GM21526 (cell line): ENCODE results near the gene PON3.
A peak's percentile ranks its signal among the peaks of the same experiment; 100 is the strongest.

Source experiments
- ATAC-seq: cut with Tn5 transposase; IDR thresholded peaks from one replicate; pipeline ENCODE4 v1.9.1; 2021; ENCODE audit warnings: moderate library complexity; ENCODE audit not compliant: unreplicated experiment, low FRiP score

PON3 gene

DNA sequence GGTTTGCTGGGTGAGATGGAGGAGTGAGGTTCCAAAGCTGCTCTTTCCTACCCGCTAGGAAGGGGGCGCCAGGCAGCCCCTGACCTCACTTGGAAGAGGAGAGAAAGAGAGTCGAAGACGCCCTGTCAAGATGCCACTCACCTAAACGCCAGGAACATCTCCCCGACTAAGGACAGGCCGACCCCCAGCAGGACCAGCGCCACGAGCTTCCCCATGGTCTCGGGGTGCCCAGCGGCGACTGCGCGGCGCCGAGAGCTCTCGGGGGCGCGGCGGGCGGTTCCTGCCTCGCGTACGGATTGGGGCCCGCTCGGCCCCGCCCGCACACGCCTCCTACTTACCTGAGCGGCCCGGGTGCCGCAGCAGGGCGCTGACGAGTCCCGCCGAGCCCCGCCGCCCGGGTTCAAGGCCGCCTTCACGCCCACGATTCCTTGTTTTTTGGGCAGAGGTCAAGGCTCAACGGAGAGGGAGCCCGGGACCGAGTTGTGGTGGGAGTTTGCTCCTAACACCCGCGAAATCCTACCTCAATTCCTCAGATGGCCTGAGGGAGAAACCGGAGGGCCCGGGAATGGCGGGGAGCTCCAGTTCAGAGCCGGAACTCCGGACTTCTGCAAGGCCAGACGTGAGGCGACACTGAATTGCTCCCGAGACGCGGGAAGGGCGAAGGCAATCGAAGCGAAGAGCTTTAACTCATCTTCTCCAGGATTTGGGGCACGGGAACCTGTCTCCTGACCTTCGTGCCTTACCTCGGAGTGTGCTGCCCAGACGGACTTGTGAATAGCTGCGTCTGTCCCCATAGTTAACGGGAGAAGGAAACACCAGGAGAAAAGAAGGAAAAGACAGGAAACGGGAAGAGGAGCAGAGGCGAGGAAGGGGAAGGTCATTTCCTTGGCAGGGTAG, at the start of gene PON3:
Gene PON3 (minus strand): TSS at position 240 of the 897 bp plus-strand sequence. CDS start 25 bp downstream, at position 215.
- ATAC-seq, result no peak

DNA sequence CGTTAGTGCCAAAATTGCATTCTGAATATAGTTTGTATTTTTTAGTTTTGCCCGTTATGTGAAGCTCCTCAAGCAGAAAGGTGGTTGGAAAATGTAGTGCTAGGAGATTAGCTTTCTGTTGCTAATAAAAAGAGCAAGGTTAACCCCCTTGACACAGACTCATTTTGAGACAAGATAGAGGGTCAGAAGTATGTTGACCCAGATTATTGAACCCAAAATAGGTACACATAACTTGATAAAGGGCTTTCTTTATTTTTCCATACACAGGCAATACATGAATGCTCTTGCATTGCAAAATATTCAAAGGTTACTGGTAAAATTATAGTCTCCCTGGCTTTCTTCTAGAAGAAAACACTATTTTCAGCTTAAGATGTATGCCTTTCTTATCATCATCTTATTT, 48.6 kb upstream of the PON3 start:
- no peak for ATAC-seq

- ATAC-seq, result no peak
Observed at GRCh38 chr7:95441042-95441823, 45.1 kb upstream of the PON3 start.

- ATAC-seq, result no peak
Observed at GRCh38 chr7:95440394-95441038, 44.3 kb upstream of the PON3 start.

- no peak for ATAC-seq
Observed at GRCh38 chr7:95436407-95436806, 40.2 kb upstream of the PON3 start.

DNA sequence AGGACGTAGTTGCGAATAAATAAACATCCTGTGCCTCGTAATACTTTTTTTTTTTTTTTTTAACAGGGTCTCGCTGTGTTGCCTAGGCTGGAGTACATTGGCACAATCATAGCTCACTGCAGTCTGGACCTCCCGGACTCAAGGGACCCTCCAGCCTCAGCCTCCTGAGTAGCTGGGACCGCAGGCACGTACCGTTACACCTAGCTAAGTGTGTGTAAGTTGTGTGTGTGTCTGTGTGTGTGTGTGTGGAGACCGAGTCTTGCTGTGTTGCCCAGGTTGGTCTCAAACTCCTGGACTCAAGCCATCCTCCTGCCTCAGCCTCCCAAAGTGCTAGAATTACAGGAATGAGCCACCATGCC, 39.2 kb upstream of the PON3 start:
- ATAC-seq, result no peak

GRCh38 chr7:95434557-95435421, 38.6 kb upstream of the PON3 start, which contains the start of gene PON2:
Gene PON2 (minus strand): TSS chr7:95435028. CDS start chr7:95434951, 77 bp downstream.
- ATAC-seq, result peak; percentile 96

- ATAC-seq, result no peak
Observed at GRCh38 chr7:95433952-95434556, 37.9 kb upstream of the PON3 start.

DNA sequence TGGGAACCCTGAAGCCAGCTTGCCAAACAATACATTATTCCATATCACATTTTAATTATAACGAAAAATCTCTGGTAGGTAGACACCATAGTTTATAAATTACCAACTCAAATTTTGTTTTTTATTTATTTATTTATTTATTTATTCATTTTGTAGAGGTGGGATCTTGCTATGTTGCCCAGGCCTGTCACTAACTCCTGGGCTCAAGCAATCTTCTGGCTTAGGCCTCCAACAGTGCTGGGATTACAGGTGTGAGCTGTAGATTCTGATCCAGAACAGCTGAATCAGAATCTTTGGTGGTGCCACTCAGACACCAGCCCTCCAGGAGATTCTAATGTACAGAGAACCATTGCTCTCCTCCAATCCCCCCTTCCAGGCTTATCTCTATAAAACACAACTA, 37.0 kb upstream of the PON3 start:
- ATAC-seq, result no peak

- ATAC-seq, result no peak
Observed at GRCh38 chr7:95432606-95433005, 36.4 kb upstream of the PON3 start.

GRCh38 chr7:95430864-95431263, 34.7 kb upstream of the PON3 start:
- no peak for ATAC-seq

DNA sequence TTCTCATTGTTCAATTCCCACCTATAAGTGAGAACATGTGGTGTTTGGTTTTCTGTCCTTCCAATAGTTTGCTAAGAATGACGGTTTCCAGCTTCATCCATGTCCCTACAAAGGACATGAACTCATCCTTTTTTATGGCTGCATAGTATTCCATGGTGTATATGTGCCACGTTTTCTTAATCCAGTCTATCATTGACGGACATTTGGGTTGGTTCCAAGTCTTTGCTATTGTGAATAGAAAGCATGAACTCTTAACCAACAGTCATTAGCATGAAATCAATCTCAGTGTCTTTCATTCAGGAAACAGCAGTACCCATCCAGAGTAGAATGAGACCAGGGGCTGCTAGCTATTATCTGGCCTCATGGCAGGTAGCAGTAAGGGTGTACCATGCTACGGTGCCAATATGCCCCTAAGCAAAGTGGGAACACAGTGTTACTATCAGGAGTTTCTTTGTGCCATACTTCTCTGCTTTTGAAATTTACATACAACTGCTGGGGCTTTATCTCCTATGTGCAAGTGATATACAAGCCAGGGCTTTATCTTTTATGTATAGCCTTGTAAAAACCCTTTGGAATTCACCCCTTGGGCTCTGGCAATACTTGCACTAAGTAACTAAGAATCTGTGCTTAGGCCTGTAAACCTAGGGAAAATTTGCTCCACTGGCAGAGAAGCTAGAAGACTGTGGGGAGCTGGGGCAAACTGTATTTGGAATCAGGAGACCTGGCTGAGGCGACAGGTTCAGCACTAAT, 33.2 kb upstream of the PON3 start:
- ATAC-seq, result no peak

DNA sequence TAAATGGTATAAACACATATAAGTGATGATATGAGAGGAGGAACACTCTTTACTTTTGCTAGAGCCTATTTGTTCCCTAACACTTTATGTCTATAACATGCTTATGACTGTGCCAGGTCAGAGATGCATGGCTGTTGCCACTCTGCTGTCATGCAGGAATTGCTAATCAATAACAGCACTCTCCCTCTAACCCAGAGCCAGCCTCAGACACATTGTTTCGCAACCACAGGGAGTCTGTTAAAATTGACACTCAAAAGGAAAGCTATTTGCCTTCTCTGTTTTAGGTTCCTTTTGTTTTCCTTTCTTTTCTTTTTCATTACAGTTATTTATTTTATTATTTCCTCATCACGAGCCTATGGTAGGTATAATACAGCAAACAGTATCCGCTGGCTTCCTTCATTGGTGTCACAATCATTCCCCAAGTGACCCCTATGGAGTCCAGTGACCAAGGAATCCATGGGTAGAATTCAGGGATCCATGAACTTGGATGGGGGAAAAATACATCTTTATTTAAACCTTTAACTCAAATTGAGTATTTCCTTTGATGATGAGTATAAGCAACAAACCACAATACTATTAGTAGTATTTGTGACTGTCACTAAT, 31.8 kb upstream of the PON3 start:
- ATAC-seq, result no peak

- no peak for ATAC-seq
Observed at GRCh38 chr7:95427166-95427565, 31.0 kb upstream of the PON3 start.

DNA sequence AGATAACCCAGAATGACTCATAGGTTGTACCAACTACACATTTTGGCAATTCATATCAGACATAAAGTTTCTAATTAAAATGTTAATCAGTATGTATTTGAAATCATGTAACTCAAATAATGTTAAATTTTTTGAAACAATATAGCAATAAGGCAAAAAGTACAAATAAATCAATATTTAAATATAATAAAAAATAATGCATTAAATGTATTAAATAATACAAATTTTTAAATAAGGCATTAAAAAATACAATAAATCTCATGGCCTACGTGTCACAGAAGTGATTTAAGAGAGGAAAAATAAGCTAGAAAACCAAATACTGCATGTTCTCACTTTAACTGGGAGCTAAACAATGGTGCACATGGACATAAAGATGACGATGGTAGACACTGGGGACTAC, 29.5 kb upstream of the PON3 start:
- ATAC-seq, result no peak

- no peak for ATAC-seq
Observed at GRCh38 chr7:95424716-95425115, 28.5 kb upstream of the PON3 start.

GRCh38 chr7:95421847-95422444, 25.8 kb upstream of the PON3 start:
- no peak for ATAC-seq
